A549 (cell line): ENCODE data around the gene CORO2A.

Experiments
- CEBPB ChIP-seq, 2 experiments: fragments of >200 bp in 1 of 2; sonication (Bioruptor Twin) in 1 of 2; formaldehyde crosslinking in 1 of 2; IDR thresholded peaks; 2 replicates each; pipeline ENCODE4 v1.6.1; 2012 to 2016
- CHD2 ChIP-seq: fragments of 150-350 bp; IDR thresholded peaks from 2 replicates; pipeline ENCODE4 v1.6.1; 2014; ENCODE audit warnings: low read length; ENCODE audit not compliant: partially characterized antibody
- EP300 ChIP-seq, 2 experiments: fragments of >200 bp; sonication (Bioruptor Twin); formaldehyde crosslinking; IDR thresholded peaks; 2 replicates in 1 of 2; 3 replicates in 1 of 2; pipeline ENCODE4 v1.6.1; 2016 to 2017
- HDAC2 ChIP-seq: fragments of 200-600 bp; sonication (generic); IDR thresholded peaks from 2 replicates; pipeline ENCODE4 v1.6.1; 2016
- PBX3 ChIP-seq: IDR thresholded peaks from 2 replicates; pipeline ENCODE4 v1.6.1; 2012
- POLR2A ChIP-seq: IDR thresholded peaks from 2 replicates; pipeline ENCODE4 v1.6.1; 2012; ENCODE audit warnings: mild to moderate bottlenecking, low read length
- RAD21 ChIP-seq, 2 experiments: fragments of >200 bp in 1 of 2; sonication (Bioruptor Twin) in 1 of 2; formaldehyde crosslinking in 1 of 2; IDR thresholded peaks in 1 of 2; conservative IDR thresholded peaks in 1 of 2; 2 replicates in 1 of 2; 3 replicates in 1 of 2; pipeline ENCODE4 v1.6.1; 2012 to 2018; ENCODE audit warnings: inconsistent platforms in 1 of 2
- REST ChIP-seq: fragments of 200-600 bp; sonication (generic); IDR thresholded peaks from 2 replicates; pipeline ENCODE4 v1.6.1; 2016; ENCODE audit warnings: antibody characterized with exemption, mild to moderate bottlenecking, moderate library complexity
- SMC3 ChIP-seq: fragments of >200 bp; sonication (Bioruptor Twin); formaldehyde crosslinking; IDR thresholded peaks from 3 replicates; pipeline ENCODE4 v1.6.1; 2018; ENCODE audit warnings: inconsistent platforms
- TF ChIP-seq, protein P1 (sequence below): fragments of >200 bp; sonication (Bioruptor Twin); formaldehyde crosslinking; IDR thresholded peaks from 3 replicates; pipeline ENCODE4 v1.5.1; 2016

- TF ChIP-seq, protein P1, sequence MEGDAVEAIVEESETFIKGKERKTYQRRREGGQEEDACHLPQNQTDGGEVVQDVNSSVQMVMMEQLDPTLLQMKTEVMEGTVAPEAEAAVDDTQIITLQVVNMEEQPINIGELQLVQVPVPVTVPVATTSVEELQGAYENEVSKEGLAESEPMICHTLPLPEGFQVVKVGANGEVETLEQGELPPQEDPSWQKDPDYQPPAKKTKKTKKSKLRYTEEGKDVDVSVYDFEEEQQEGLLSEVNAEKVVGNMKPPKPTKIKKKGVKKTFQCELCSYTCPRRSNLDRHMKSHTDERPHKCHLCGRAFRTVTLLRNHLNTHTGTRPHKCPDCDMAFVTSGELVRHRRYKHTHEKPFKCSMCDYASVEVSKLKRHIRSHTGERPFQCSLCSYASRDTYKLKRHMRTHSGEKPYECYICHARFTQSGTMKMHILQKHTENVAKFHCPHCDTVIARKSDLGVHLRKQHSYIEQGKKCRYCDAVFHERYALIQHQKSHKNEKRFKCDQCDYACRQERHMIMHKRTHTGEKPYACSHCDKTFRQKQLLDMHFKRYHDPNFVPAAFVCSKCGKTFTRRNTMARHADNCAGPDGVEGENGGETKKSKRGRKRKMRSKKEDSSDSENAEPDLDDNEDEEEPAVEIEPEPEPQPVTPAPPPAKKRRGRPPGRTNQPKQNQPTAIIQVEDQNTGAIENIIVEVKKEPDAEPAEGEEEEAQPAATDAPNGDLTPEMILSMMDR = no peak
- TF ChIP-seq HDAC2 (no peak), SMC3 (no peak), RAD21 (conservative IDR thresholded peaks at IDR 0.05 in 1 of 2, IDR thresholded peaks at IDR 0.05 in 1 of 2) (no peak), CHD2 (no peak), REST (no peak), CEBPB (IDR thresholded peaks at IDR 0.05) (no peak), PBX3 (no peak), POLR2A (no peak), EP300 (IDR thresholded peaks at IDR 0.05) (no peak)
Observed at GRCh38 chr9:98182069-98182820, 10.2 kb downstream of the CORO2A start.
